ENCODE data around the gene TPM4.

DNA sequence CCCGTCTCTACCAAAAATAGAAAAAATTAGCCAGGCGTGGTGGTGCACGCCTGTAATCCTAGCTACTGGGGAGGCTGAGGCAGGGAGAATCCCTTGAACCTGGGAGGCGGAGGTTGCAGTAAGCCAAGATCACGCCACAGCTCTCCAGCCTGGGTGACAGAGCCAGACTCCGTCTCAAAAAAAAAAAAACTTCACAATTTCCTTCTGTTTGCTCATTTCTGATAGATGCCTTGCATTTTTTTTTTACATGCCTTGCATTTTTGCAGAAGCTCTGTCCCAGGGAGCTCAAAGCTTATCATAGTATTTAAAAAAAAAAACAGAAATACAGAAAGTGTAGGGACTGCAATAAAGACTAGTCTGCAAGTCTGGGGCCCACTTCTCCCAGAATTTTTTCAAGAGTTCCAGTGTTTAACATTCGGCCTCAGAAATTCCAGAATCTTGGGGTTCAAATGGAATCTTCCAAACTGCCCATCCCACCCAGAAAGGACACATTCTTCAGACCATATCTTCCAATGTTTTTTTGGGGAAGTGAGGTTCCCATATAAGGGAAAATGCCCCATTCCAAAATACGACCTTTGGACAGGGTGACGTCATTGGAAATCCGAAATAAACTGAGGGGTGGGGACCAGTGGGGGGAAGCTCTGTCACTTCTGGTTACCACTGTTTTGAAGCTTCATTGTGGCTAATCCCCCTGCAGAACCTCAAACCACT is 18.2 kb downstream of the TPM4 start:
- TF ChIP-seq CREM (IDR thresholded peaks at IDR 0.05), result no peak
- TF ChIP-seq CREM (CRISPR knock-in tag; IDR thresholded peaks at IDR 0.05), result no peak
- no peak for TF ChIP-seq KDM4B (CRISPR knock-in tag; IDR thresholded peaks at IDR 0.05)
- no peak for TF ChIP-seq NFIB (CRISPR knock-in tag; IDR thresholded peaks at IDR 0.05; ENCODE audit: borderline replicate concordance)
- TF ChIP-seq FOXA3 (CRISPR knock-in tag; IDR thresholded peaks at IDR 0.05), result no peak

Measured in HepG2 (cell line).